ENCODE measurements around the gene RAB3D.

DNA sequence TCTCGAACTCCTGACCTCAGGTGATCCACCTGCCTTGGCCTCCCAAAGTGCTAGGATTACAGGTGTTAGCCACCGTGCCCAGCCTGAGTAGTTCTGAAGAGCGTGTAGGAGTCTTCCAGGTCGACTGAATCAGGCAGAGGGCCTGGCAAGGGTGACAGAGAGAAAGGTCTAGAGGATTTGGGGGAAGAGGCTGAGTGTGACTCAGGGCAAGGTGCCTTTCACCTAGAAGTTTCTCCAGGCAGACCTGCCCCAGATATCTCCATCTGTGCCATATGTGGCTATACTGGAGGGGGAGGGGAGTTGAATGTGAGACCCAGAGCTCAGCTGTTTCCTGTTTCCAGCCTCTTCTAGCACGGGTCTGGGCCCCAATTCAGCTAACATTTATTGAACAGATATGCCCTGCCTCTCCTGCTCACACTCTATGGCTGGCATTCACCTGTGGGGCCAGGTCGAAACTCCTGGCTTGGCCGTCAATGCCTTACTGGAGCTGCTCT, 8.1 kb upstream of the RAB3D start:
- TF ChIP-seq, protein P1, sequence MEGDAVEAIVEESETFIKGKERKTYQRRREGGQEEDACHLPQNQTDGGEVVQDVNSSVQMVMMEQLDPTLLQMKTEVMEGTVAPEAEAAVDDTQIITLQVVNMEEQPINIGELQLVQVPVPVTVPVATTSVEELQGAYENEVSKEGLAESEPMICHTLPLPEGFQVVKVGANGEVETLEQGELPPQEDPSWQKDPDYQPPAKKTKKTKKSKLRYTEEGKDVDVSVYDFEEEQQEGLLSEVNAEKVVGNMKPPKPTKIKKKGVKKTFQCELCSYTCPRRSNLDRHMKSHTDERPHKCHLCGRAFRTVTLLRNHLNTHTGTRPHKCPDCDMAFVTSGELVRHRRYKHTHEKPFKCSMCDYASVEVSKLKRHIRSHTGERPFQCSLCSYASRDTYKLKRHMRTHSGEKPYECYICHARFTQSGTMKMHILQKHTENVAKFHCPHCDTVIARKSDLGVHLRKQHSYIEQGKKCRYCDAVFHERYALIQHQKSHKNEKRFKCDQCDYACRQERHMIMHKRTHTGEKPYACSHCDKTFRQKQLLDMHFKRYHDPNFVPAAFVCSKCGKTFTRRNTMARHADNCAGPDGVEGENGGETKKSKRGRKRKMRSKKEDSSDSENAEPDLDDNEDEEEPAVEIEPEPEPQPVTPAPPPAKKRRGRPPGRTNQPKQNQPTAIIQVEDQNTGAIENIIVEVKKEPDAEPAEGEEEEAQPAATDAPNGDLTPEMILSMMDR (conservative IDR thresholded peaks at IDR 0.05): no peak
- no peak for TF ChIP-seq EZH2 (IDR thresholded peaks at IDR 0.05; ENCODE audit: low read depth)
